ENCODE measurements around the gene ATP6V0E2.

GRCh38 chr7:149853157-149853556 is 20.6 kb upstream of the ATP6V0E2 start:
- TF ChIP-seq EZH2 (IDR thresholded peaks at IDR 0.05; ENCODE audit: insufficient read depth, low read length) (no peak), CTCF (IDR thresholded peaks at IDR 0.05; ENCODE audit: insufficient read depth, low read depth, low read length) (no peak)

All from astrocyte (in vitro differentiated cells and primary cell).